GM18907 (cell line): ENCODE measurements around the gene EML3.
"Not testable (repeated sequence)": the region's sequence is repeated elsewhere in the genome, so short reads cannot be mapped to it uniquely, and the experiment has no call there.

Experiments used
- ATAC-seq: cut with Tn5 transposase; IDR thresholded peaks from one replicate; pipeline ENCODE4 v1.9.1; 2021; ENCODE audit warnings: mild to moderate bottlenecking, moderate library complexity; ENCODE audit not compliant: unreplicated experiment

EML3 gene

DNA sequence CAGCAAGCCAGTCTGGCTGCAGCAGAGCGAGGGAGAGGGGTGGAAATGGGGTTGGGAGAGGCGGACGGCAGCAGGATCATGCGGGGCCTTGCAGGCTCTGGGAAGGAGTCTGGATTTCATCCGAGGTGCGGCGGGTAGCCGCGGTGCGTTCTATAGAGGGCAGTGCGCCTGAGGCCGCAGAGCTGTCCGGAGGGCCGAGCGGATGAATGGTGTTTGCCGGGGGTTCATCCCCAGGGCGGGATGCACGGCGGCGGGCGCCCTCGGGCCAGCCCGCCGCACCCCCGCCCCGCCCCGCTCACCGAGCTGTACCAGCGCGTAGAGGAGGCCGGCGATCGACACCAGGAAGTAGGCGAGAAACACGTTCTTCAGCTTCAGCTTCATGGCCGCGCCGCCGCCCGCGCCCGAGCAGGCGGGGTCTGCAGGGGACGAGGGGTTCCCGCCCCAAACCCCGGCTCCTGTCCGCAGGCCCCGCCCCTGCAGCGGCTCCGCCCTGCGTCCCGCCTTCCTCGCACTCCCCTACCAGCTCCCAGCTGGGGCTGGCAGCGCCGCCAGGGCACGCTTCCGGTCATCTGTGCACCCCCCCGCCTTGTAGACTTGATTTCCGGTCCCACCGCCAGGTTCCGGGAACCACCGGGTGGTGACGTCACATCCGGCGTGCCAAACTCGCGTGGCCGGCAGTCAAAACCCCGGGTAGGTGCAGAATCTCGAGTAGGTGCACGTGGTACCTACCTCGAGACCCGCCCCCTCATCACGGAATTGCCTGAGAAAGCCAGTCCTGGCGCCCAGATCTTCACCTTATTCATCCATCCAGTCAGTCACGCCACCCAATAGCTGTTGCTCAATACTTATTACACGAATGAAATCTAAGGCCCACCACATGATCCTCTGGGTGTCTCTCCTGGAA is 9.2 kb upstream of the EML3 start, which contains the start of gene B3GAT3:
Gene B3GAT3 (minus strand): TSS at position 420 of the 904 bp plus-strand sequence. CDS start 39 bp downstream, at position 381.
- peak; percentile 91 for ATAC-seq

DNA sequence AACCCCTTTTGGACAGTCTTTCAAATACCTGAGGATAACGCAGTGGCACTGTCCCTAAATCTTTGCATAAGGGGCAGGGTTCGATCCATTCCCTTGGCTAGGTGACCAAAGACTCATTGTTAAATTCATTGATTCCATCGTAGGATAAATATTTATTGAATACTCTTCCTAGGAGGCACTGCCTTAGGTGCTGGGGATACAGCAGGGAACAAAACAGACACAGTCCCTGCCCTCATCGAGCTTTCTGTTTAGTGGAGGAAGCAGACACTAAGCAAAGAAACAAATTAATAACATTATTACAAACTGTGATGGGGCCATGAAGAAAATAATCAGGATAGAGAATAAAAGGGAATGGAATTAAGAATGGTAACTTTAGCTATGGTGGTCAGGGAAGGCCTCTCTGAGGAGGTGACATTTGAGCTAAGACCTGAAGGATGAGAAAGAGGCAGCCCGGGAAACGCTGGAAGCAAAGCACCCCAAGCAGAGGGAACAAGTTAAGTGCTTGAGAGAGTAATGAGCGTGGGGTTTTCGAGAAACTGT is 8.5 kb upstream of the EML3 start:
- no peak for ATAC-seq

DNA sequence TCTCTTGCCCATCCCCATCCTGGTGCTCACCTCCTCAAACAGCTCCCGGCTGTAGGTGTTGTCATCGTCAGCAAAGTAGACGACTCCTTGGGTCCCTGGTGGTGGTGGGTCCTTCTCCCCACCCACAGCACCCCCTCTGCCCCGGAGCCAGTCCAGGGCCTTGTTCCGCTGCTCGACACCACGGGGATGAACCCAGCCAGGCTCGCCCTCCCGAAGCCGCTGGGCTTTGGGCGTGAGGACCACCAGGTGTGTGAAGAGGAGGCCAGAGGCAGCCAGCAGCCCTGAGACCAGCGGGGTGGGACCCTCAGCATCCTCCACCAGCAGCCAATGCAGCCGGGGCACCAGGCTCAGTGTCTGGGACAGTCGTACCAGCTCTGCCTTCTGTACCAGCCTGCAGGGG is 4.4 kb upstream of the EML3 start:
- ATAC-seq: not testable (repeated sequence)

DNA sequence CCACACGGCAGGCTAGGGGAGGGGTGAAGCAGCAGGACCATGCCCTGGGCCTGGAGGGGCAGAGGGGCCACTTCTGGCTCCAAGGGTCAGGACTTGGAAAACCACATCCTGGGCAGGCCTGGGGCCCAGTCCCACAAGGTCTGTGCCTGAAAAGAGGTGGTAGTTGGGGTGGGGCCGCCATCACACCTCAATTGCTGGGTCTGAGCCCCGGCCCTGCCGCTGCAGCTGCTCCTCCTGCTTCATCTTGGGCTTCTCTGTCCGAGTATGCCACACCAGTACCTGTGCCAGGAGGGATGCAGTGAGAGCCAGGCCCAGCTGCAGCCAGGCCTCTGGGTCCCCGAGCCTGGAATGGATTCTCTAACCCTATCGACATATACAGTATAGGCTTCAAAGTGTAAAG is 2.9 kb upstream of the EML3 start:
- ATAC-seq: no peak

- no peak for ATAC-seq
Measured at GRCh38 chr11:62614275-62614674, 1.7 kb upstream of the EML3 start.

DNA sequence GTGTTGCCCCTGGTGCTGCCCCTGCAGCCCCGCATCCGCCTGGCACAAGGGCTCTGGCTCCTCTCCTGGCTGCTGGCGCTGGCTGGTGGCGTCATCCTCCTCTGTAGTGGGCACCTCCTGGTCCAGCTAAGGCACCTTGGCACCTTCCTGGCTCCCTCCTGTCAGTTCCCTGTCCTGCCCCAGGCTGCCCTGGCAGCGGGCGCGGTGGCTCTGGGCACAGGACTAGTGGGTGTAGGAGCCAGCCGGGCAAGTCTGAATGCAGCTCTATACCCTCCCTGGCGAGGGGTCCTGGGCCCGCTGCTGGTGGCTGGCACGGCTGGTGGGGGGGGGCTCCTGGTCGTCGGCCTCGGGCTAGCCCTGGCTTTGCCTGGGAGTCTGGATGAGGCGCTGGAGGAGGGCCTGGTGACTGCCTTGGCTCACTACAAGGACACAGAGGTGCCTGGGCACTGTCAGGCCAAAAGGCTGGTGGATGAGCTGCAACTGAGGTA is 760 bp upstream of the EML3 start:
- ATAC-seq: peak; percentile 2

DNA sequence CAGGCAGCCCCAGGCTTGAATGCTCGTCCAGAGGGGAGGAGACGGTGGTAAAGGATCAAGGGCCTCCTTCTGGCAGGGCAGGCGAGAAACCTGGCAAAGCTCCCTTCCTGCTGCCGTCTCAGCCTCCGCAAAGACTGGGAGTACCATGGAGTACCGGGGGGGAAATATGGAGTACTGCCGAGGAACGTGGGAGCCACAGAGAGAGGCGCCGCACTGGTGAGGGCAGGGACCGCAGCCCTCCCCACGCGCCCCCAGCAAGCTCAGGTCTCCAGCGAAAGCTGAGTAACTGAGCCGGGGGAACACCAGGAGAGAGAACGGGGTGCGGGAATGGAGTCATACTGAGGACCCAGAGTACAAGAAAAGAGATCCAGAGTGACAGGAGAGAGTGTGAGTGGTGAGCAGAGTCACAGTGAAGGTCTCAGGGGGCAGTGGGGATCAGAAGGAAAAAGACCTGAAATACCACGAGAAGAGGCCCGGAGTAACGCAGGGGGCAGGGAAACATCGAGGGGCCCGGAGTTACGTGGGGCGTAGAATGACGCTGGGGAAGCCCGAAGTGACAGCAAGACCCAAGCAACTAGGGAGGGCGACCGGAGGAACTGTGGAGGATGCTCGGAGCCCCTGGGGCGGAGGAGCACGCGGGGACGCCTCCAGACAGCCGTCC is 740 bp downstream of the EML3 start:
- ATAC-seq: peak; percentile 2

DNA sequence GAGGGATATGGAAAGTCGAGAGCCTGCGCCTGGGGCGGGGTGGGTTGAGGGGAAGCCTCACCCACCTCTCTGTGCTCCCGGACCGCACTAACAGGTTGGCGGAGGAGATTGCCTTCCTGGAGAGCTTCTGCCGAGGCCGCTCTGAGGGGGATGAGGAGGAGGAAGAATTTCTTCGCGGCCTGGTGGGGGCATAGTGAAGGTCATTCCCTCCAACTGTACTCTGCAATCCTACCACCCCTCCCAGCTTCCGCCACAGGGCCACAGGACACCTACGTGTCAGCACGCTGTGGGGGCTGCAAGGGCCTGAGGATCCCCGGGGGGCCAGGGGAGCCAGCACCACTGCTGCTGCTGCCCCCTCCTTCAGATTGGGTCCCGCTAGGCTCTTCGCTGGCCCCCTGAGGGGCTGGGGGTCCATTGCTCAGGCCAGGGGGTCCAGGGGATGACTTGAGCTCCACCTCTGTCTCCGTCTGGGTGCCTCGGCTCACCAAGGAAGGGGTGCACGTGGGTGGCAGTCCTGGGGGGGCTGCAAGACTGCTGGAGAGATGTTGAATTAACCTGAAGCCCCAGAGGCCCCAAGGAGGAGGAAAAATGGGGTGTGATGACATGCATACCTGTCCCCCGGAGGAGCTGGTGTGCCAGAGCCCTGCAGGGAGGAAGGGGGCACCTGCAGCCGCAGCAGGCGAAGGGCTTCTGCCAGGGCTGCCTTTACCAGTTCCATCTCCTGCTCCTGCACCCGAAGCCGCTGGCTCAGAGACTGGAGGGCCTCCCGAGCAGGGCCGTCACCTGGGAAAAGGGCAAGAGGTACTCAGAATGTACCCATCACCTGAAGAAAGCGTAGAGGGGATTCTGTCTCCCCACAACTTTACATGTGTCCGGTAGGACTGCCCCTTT is 1.5 kb downstream of the EML3 start:
- ATAC-seq: no peak

DNA sequence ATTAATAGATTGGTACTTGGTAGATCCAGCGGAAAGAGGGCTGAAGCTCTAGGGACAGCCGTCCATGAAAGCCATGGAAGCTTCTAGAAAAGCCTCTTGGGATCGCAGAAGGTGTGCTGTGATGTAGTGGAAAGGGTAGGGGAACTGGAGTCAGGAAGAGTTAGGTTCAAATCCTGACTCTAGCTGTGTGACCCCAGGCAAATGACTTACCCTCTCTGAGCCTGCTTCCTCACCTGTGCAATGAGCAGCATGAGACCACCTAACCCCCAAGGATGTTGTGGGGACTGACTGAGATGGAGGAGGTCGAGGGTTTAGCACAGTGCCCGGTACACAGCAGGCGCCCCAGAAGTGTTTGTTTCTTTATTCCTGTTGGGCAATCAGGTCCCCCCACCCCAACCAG is 2.2 kb downstream of the EML3 start:
- no peak for ATAC-seq

- ATAC-seq: no peak
Measured at GRCh38 chr11:62608776-62609175, 3.8 kb downstream of the EML3 start.

- no peak for ATAC-seq
Measured at GRCh38 chr11:62607714-62608113, 4.9 kb downstream of the EML3 start.

- ATAC-seq: no peak
Measured at GRCh38 chr11:62605902-62606301, 6.7 kb downstream of the EML3 start.

- ATAC-seq: no peak
Measured at GRCh38 chr11:62605467-62605866, 7.1 kb downstream of the EML3 start.

DNA sequence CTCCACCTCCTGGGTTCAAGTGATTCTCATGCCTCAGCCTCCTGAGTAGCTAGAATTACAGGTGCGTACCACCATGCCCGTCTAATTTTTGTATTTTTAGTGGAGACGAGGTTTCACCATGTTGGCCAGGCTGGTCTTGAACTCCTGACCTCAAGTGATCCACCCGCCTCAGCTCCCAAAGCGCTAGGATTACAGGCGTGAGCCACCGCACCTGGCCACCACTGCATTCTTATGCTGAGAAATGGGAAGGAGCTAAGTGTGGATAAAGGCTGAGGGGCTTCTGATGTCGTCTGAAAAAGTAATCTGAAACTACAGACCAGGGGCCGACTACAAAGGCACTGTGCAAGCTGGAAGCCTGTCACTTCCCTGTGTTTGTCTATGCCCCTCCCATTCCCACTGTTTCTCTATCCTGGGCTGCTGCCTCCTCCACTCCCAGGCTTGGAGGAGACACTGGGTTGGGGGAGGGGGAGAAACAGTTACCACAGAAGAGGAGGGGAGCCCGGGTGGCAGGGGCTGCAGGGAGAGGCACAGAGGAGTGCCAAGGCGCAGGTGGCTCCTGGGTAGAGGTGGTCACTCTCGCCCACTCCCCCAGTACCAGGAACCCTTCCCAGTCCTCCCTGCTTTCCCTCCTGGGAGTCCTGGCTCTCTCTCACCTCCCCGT is 8.0 kb downstream of the EML3 start:
- ATAC-seq: no peak

DNA sequence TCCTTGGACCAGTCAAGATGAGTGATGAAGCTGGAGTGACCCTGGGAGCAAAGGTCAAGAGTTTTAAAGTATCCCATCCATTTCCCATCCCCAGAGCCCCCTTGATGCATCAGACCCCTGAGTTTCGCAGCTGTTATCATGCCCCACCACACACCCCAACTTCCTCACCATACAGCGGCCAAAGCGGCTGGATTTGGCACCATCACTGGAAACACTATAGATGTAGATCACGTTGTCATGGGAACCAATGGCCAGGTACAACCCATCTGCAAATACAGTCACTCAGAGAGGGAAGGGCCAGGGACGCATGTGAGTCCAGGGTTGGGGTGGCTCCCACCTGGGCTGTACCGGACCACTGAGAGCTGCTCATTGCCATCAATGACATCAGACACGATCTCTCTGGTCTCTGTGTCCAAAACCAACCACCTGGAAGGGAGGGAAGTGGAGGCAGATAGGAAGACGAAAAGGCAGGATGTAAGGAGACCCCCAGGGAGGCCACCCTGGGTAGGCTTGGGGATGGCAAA is 8.7 kb downstream of the EML3 start:
- no peak for ATAC-seq

DNA sequence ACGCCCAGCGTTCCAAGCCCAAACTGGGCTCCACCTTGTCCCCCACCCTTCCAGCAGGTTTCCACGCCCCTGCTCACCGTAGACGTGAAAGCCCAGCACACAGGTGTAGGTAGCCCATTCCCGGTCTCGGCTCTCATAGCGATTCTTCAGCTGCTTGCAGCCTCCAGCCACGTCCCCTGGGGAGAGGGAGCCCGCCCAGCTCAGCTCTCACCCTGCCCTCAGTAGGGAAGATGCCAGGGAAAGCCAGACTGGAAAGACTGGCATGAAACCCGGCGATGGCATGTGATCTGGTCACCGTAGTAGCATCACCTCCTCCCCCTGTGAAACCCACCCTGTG is 9.5 kb downstream of the EML3 start:
- no peak for ATAC-seq

DNA sequence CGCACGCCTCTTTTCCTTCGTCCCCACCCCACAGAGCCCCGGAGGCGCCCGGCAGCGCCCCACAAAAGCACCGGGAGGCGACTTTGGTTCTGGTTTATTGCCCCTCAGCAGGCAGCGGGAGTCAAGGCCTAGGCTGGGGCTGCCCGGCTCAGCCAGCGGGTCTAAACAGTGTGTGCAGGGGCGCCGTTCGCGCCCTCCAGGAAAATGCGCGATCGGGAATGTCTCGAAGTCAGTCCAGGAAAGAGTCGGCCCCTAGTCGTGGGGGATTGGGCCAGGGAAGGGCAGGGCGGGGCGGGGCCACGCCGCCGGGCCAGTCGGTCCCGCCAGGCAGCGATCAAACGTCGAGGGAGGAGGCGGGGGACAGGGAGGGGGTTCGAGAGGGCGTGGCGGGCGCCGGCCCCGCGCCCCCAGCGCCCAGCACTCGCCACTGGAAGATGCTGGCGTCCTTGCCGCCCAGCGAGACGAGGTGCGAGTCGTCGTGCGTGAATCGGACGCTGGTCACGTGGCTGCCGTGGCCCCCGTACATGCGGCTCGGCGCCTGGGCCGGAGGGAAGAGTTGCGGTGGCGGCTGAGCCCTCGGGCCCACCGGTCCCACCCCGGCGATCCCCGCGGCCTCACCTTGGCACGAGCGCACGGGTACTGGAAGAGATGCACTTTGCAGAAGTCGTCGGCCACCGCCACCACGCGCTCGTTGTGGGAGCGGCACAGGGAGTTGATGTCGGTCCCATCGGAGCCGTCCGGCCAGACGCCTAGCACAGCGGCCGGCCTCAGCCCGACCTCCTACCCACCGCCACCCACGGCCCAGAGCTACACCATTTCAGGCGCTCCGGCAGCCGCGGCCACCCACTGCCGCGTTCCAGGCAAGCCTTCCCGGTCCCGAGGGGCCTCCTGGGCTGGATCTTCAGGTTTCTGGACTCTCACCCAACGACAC is 10.2 kb downstream of the EML3 start:
- ATAC-seq: no peak

GRCh38 chr11:62601372-62602140 is 11.0 kb downstream of the EML3 start, which contains the start of gene MTA2:
MTA2 (minus strand) TSS chr11:62601865; CDS start chr11:62601450, 415 bp downstream.
- peak; percentile 77 for ATAC-seq
